Measurements from ENCODE around the gene SUPT6H. TPM values are rescaled to one million over a fixed set of nuclear protein-coding genes. Genes with fewer than 3 reads are reported as not detected.

Gene SUPT6H
- total RNA-seq, 1 donor from 2014 or later, result 17.2 TPM

DNA sequence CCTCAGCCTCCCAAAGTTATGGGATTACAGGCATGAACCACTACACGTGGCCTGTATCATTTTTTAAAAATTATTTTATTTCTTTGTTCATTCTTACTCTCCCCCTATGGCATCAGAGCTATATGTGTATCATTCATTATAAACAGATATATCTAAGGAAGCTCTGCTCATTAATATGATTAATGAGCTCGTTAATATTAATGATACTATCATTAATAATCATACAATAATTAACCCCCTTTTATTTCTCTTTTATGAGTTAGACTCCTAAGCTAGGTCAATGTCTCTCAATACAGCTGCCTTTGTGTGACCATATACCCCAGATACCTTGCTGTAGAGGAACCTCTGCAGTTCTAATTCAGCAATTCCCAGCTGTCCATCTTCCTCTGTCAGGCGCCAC lies 43.5 kb upstream of the SUPT6H start:
- no peak overlapping the region for H3K4me3 ChIP-seq (ENCODE audit: low read depth, low read length)
- DNase-seq (ENCODE audit: low read depth), result no peak
- TF ChIP-seq CTCF (conservative IDR thresholded peaks at IDR 0.05; ENCODE audit: low read depth, low read length), result no peak

GRCh38 chr17:28620010-28620409 lies 42.0 kb upstream of the SUPT6H start:
- TF ChIP-seq CTCF (conservative IDR thresholded peaks at IDR 0.05; ENCODE audit: low read depth, low read length), result no peak
- no peak overlapping the region for H3K4me3 ChIP-seq (ENCODE audit: low read depth, low read length)
- DNase-seq (ENCODE audit: low read depth), result no peak

DNA sequence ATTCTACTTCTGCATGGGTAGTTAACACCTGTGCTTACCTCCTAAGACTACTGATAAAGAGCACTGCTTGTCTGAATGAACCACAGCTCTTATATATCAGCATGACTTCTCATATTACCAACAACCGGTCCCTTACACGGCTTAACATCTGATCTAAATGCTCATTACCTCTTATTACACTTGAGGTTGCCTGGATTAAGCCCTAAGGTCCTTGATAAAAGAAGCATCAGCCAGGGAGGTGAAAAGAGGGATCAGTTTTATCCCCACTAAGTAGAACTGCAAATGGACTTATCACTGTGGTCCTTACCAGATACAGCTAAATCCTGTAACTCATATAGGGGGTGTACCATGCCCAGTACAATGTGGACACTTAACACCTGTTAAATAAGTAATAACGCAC lies 39.8 kb upstream of the SUPT6H start:
- no peak overlapping the region for H3K4me3 ChIP-seq (ENCODE audit: low read depth, low read length)

DNA sequence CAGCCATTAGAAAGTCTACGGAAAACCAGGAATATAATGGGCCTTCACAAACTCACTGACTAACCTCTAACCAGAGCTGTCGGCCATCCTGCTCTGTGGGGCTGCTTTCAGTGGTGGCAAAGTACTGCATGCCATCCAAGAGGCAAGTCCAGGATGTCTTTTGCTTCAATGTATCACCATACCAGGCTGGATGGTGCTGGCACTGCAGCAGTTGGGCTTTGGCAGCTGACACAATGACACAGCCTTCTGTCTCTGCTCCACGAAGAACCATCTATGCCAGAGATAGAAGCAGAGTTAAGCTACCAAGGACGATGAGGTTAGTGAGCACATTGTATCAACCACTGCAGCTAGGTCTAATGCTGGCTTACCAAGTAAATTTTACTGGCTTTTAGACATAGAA lies 38.3 kb upstream of the SUPT6H start:
- DNase-seq (ENCODE audit: low read depth), result no peak
- H3K4me3 ChIP-seq (ENCODE audit: low read depth, low read length), result no peak overlapping the region
- no peak for TF ChIP-seq CTCF (conservative IDR thresholded peaks at IDR 0.05; ENCODE audit: low read depth, low read length)

More for the DNA sequence above, 39.8 kb upstream of the SUPT6H start:
- TF ChIP-seq CTCF (conservative IDR thresholded peaks at IDR 0.05; ENCODE audit: low read depth, low read length), result no peak
- DNase-seq (ENCODE audit: low read depth), result no peak

DNA sequence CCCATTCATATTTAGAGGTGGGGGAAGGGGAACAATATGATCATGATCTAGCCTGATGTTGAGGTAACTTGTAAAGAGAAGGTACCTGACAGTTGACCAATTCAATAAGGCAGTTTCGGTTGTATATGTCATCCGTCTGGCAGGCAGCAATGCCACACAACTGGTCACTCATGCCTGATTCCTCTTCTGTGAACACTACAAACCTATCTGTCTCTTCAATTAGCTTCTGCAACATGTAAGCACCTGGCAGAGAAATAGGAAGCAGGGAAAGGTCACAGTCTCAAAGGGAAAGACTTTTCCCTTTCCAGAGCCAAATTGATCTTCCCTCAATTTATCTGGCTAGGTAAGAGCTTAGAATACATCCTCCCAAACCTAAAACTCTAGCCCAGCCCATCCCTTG lies 37.9 kb upstream of the SUPT6H start:
- TF ChIP-seq CTCF (conservative IDR thresholded peaks at IDR 0.05; ENCODE audit: low read depth, low read length), result no peak
- no peak overlapping the region for H3K4me3 ChIP-seq (ENCODE audit: low read depth, low read length)
- DNase-seq (ENCODE audit: low read depth), result no peak

DNA sequence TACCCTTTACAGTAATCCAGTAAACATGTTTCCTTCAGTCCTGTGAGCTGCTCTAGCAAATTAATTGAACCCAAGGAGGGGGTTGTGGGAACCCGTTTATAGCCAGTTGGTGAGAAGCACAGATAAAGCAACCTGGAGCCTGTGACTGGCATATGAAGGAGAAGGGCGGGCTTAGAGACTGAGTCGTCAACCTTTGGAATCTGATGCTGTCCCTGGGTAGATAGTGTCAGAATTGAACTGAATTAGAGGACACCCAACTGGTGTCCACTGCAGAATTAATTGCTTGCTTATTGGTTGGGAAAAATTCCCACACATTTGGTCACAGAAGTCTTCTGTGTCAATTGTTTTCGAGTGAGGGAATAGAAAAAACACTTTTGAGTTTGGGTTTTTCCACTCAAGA lies 35.2 kb upstream of the SUPT6H start:
- no peak for TF ChIP-seq CTCF (conservative IDR thresholded peaks at IDR 0.05; ENCODE audit: low read depth, low read length)
- no peak overlapping the region for H3K4me3 ChIP-seq (ENCODE audit: low read depth, low read length)
- no peak for DNase-seq (ENCODE audit: low read depth)

DNA sequence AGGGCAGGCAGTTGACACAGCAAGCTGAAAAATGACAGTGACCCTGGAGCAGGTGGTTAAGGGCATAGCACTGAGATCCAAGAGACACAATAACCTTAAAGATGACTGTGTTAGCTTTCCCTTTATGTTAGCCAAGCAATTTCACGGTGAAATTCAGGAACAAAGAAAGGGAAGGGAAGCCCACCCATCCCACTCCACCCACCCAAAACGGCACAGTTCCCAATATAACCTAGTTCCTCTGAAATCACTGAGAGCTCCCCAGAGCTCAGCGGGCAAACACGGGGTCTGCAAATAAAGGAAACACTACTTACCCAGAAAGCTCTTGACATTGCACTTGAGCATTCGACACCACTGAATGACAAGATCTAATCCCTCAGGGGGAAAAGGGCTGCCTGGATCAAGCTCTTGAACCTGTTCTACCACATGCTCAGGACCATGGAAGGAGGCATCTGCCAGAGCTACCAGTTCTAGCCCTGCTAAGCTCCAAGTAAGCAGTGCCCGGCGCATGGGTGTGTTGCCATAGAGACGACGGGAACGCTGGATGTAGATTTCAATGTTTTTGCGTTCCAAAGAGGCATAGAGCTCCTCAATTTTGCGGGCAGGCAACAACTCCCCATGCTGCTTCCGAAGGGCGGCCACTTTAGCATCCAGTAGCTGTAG lies 27.7 kb upstream of the SUPT6H start:
- TF ChIP-seq CTCF (conservative IDR thresholded peaks at IDR 0.05; ENCODE audit: low read depth, low read length), result no peak
- H3K4me3 ChIP-seq (ENCODE audit: low read depth, low read length), result no peak overlapping the region
- DNase-seq (ENCODE audit: low read depth), result no peak
